Stimulated activated naive CD8-positive, alpha-beta T cell treated with anti-CD3 and anti-CD28 coated beads, Interleukin-15, amount 100 ng/mL, for 72 hours (primary cell): ENCODE measurements around the gene TACR1.

ENCODE experiments used
- ATAC-seq: fragments of 150-1000 bp; cut with Tn5 transposase; 2 replicates; pipeline ENCODE4 v1.10.0; 2021; ENCODE audit warnings: mild to moderate bottlenecking, moderate library complexity
- DNase-seq, 2 donors: peaks; one replicate each; pipeline ENCODE4 v3.0.0; 2021 to 2022
- H3K27ac Mint-ChIP-seq, 2 donors: one replicate each; pipeline ENCODE4 v1.8.0; 2022; ENCODE audit warnings: mild to moderate bottlenecking in 2 of 2, mixed read lengths in 2 of 2, moderate library complexity in 2 of 2
- H3K27me3 Mint-ChIP-seq: one replicate; pipeline ENCODE4 v1.8.0; 2022; ENCODE audit warnings: mixed read lengths
- H3K4me1 Mint-ChIP-seq: one replicate; pipeline ENCODE4 v1.8.0; 2022; ENCODE audit warnings: mild to moderate bottlenecking, mixed read lengths
- H3K4me3 Mint-ChIP-seq, 2 donors: one replicate each; pipeline ENCODE4 v1.8.0; 2022; ENCODE audit warnings: mild to moderate bottlenecking in 2 of 2, mixed read lengths in 2 of 2, moderate library complexity in 1 of 2
- H3K9me3 Mint-ChIP-seq, 2 donors: one replicate each; pipeline ENCODE4 v1.8.0; 2022; ENCODE audit warnings: mixed read lengths in 2 of 2

The TACR1 gene

GRCh38 chr2:75018162-75018561 is 181.2 kb downstream of the TACR1 start:
- H3K4me3 Mint-ChIP-seq, result no peak overlapping the region
- ATAC-seq (no peak), DNase-seq (no peak)
- H3K27me3 Mint-ChIP-seq, result no peaks in the 10 kb centered on the region
- no peaks in the 10 kb centered on the region for H3K4me1 Mint-ChIP-seq
- no peaks in the 10 kb centered on the region for H3K9me3 Mint-ChIP-seq
- H3K27ac Mint-ChIP-seq, result no peak overlapping the region

- no peaks in the 10 kb centered on the region for H3K4me1 Mint-ChIP-seq
- no peaks in the 10 kb centered on the region for H3K27me3 Mint-ChIP-seq
- H3K4me3 Mint-ChIP-seq, result no peak overlapping the region
- ATAC-seq (no peak), DNase-seq (no peak)
- H3K9me3 Mint-ChIP-seq, result no peaks in the 10 kb centered on the region
- no peak overlapping the region for H3K27ac Mint-ChIP-seq
Measured at GRCh38 chr2:75012080-75012479, 187.2 kb downstream of the TACR1 start.

- Mint-ChIP-seq H3K4me1 (no peaks in the 10 kb centered on the region), H3K9me3 (no peaks in the 10 kb centered on the region), H3K4me3 (no peak overlapping the region), H3K27me3 (no peaks in the 10 kb centered on the region), H3K27ac (peak overlapping the region in 1 of 2 donors; percentile 16)
- ATAC-seq (no peak), DNase-seq (no peak)
Measured at GRCh38 chr2:75010571-75010970, 188.7 kb downstream of the TACR1 start.

GRCh38 chr2:75007819-75008218 is 191.5 kb downstream of the TACR1 start:
- DNase-seq (no peak), ATAC-seq (no peak)
- Mint-ChIP-seq H3K9me3 (no peaks in the 10 kb centered on the region), H3K27ac (no peak overlapping the region), H3K4me1 (no peaks in the 10 kb centered on the region), H3K27me3 (no peaks in the 10 kb centered on the region), H3K4me3 (no peak overlapping the region)

- no peaks in the 10 kb centered on the region for H3K4me1 Mint-ChIP-seq
- H3K27ac Mint-ChIP-seq, result peak overlapping the region in 1 of 2 donors; percentile 89
- no peak for DNase-seq
- H3K9me3 Mint-ChIP-seq, result no peaks in the 10 kb centered on the region
- H3K4me3 Mint-ChIP-seq, result no peak overlapping the region
- H3K27me3 Mint-ChIP-seq, result no peaks in the 10 kb centered on the region
- no peak for ATAC-seq
Measured at GRCh38 chr2:75007061-75007460, 192.3 kb downstream of the TACR1 start.

GRCh38 chr2:75006041-75006440 is 193.3 kb downstream of the TACR1 start:
- no peaks in the 10 kb centered on the region for H3K27me3 Mint-ChIP-seq
- no peak for DNase-seq
- no peak overlapping the region for H3K4me3 Mint-ChIP-seq
- H3K27ac Mint-ChIP-seq, result no peak overlapping the region
- H3K9me3 Mint-ChIP-seq, result no peaks in the 10 kb centered on the region
- ATAC-seq, result no peak
- H3K4me1 Mint-ChIP-seq, result no peaks in the 10 kb centered on the region

GRCh38 chr2:75003773-75004172 is 195.5 kb downstream of the TACR1 start:
- Mint-ChIP-seq H3K4me1 (no peaks in the 10 kb centered on the region), H3K27me3 (no peaks in the 10 kb centered on the region), H3K27ac (no peak overlapping the region), H3K4me3 (no peak overlapping the region), H3K9me3 (no peaks in the 10 kb centered on the region)
- no peak for DNase-seq
- ATAC-seq, result no peak

- H3K4me3 Mint-ChIP-seq, result no peak overlapping the region
- no peaks in the 10 kb centered on the region for H3K4me1 Mint-ChIP-seq
- H3K27me3 Mint-ChIP-seq, result no peaks in the 10 kb centered on the region
- ATAC-seq, result no peak
- DNase-seq, result no peak
- H3K27ac Mint-ChIP-seq, result no peak overlapping the region
- H3K9me3 Mint-ChIP-seq, result no peaks in the 10 kb centered on the region
Measured at GRCh38 chr2:75003276-75003675, 196.0 kb downstream of the TACR1 start.

GRCh38 chr2:75002007-75002406 is 197.3 kb downstream of the TACR1 start:
- Mint-ChIP-seq H3K27me3 (no peaks in the 10 kb centered on the region), H3K9me3 (no peaks in the 10 kb centered on the region), H3K4me1 (no peaks in the 10 kb centered on the region), H3K27ac (no peak overlapping the region), H3K4me3 (no peak overlapping the region)
- DNase-seq (no peak), ATAC-seq (no peak)

GRCh38 chr2:74999468-74999867 is 199.9 kb downstream of the TACR1 start:
- ATAC-seq (no peak), DNase-seq (no peak)
- H3K9me3 Mint-ChIP-seq, result no peaks in the 10 kb centered on the region
- no peaks in the 10 kb centered on the region for H3K4me1 Mint-ChIP-seq
- no peaks in the 10 kb centered on the region for H3K27me3 Mint-ChIP-seq
- no peak overlapping the region for H3K4me3 Mint-ChIP-seq
- no peak overlapping the region for H3K27ac Mint-ChIP-seq
